Gastroesophageal sphincter (tissue), 3 donors: ENCODE data around the gene PRX.

ENCODE experiments used
- POLR2A ChIP-seq, 2 donors: fragments of 450-650 bp; IDR thresholded peaks; one replicate each; pipeline ENCODE4 v1.6.1; 2017; ENCODE audit warnings: antibody characterized with exemption in 2 of 2, mild to moderate bottlenecking in 2 of 2, moderate library complexity in 1 of 2
- POLR2AphosphoS5 ChIP-seq: sonication (generic); formaldehyde crosslinking; IDR thresholded peaks from one replicate; pipeline ENCODE4 v1.6.1; 2017; ENCODE audit warnings: antibody characterized with exemption
- TF ChIP-seq, protein P1 (sequence below), 4 experiments: fragments of 200-600 bp in 2 of 4; fragments of 450-650 bp in 2 of 4; sonication (generic) in 1 of 4; IDR thresholded peaks; one replicate each; pipeline ENCODE4 v1.5.1; 2017 to 2019; ENCODE audit warnings: antibody characterized with exemption in 4 of 4, mild to moderate bottlenecking in 2 of 4, moderate library complexity in 2 of 4

DNA sequence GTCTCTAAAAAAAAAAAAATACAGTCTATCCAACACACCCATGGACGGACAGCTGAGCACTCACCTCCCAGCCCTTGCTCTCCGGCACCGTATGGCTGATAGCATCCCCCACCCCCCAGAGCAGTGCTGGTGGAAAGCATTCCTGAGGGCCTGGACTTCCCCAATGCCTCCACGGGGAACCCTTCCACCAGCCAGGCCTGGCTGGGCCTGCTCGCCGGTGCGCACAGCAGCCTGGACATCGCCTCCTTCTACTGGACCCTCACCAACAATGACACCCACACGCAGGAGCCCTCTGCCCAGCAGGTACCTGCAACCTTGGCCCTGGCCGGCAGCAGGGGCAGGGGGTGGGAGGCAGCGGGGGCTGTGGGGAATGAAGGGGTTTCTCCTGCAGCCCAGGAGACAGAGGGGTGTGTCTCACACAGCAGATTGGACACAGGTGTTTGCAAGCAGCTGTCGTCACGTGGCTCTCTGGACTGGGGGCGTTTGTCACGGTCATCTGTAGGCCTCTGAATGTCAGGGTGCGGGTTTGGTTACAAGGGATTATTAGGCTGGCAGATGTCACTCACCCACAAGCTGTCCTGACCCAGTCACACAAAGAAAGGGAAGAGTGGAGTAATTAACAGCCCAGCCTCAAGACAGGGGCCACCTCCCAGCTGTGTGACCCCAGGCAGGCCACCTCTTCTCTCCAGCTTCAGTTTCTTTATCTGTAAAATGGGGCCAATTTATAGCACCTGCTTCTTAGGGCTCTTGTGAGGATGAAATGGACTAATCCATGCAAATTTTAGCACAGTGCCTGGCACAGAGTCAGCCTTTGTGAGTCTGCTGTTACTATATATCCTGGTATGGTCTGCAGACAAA is 45.4 kb downstream of the PRX start:
- TF ChIP-seq, protein P1, sequence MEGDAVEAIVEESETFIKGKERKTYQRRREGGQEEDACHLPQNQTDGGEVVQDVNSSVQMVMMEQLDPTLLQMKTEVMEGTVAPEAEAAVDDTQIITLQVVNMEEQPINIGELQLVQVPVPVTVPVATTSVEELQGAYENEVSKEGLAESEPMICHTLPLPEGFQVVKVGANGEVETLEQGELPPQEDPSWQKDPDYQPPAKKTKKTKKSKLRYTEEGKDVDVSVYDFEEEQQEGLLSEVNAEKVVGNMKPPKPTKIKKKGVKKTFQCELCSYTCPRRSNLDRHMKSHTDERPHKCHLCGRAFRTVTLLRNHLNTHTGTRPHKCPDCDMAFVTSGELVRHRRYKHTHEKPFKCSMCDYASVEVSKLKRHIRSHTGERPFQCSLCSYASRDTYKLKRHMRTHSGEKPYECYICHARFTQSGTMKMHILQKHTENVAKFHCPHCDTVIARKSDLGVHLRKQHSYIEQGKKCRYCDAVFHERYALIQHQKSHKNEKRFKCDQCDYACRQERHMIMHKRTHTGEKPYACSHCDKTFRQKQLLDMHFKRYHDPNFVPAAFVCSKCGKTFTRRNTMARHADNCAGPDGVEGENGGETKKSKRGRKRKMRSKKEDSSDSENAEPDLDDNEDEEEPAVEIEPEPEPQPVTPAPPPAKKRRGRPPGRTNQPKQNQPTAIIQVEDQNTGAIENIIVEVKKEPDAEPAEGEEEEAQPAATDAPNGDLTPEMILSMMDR (IDR thresholded peaks at IDR 0.05) = no peak
- TF ChIP-seq POLR2AphosphoS5 (no peak), POLR2A (IDR thresholded peaks at IDR 0.05) (no peak)
